HG02642 (cell line): Measurements from ENCODE around the gene NAPB.

Experiments used
- ATAC-seq: cut with Tn5 transposase; IDR thresholded peaks from one replicate; pipeline ENCODE4 v1.9.1; 2021; ENCODE audit warnings: mild to moderate bottlenecking; ENCODE audit not compliant: unreplicated experiment, poor library complexity

The NAPB gene

DNA sequence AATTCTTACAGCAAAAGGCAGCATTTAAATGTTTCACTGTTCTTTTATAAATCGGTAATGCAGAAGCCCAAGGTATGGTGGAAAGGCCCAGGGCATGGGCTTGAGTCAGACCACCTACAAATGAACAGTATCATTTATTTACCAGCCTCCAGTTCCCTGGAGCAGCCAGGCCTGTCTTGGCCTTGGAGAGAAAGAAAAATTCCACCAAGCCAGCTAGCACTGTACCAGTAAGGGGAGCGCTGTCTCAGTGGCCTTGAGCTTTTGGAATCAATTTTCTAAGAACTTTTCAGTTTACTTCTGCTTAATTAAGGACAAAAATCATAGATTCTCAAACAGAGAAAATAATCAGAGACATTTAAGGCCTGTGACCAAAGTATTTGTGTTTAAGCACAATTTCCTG lies 12.3 kb downstream of the NAPB start:
- ATAC-seq = no peak

DNA sequence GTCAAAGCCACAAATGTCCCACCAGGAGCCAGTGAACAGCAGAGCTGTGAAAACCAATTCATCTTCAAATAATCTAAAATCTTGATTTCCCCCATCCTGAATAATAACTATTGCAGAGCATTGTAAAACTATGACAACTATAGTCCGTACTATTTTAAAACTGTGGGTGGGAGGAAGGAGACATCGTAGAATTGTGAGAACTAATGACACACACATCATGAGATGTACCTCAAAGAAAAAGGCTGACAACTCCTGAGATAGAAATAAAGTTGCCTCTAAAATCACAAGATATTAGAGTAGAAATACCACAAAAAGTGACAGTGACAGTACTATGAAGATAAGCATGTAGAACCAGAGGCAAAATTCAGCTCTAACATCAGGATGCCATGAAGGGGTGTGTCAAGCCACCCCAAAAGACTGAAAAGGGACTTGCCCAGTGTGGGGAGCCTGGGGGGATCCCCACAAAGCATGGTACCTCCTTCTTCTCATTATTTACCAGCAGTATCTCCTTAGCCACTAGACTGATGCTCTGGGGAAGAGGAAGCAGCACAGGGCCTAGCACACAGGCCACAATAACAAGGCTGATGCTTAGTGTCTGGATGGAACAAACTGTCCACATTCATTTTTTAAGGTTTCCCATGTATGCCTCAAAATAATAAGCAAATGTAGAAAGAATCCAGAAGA lies 13.4 kb downstream of the NAPB start:
- no peak for ATAC-seq

DNA sequence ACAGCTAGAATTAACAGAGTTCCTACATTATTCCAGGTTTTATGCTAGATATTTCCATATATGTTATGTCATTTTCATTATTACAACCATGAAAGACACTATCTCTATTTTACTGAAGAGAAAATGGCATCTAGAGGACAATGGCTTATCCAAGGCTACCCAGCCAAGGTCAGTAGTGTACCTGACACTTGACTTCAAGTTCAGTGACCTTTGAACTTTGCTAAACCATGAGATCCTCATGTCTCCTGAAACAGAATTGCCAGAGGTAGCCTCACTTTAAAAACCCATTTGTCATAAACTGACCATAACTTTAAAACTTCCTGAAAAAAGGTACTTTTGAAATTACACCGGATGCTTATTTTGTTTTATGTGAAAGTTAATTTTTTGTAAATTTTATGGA lies 14.4 kb downstream of the NAPB start:
- no peak for ATAC-seq

DNA sequence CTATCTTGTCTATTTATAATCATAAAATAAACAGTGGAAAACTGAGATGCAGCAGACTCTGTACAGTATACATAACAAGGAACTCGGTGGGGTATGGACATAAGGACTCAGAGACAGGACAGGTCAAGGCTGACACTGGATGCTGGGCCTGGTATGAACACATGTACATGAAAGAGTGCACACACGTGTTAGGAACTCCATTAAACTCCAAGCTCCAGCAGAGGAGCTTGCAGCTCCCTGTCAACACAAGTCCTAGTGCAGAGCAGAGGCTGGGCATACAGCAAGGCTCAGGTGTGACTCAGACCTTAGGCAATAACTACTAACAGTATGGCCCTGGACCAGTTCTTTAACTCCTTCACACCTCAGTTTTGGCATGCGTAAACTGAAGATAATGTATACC lies 17.1 kb downstream of the NAPB start:
- ATAC-seq = no peak

DNA sequence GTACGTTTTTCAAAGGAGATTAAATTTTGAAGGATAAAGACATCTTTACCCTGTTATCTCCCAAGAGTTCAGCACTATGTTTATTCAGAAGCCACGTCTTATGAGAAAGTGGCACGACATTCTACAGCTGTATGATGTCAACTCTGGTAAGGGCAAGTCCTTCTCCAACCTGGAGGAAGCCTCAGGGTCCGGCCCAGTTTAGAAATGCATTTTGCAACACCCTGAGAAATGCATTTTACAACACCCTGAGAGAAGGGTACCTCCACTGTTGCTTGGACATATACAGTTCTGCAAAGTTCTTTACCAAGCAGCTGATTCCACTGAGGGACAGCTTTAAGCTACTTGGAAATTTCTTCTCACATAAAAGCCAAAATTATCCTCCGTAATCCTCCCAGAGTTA lies 17.5 kb downstream of the NAPB start:
- ATAC-seq = no peak

DNA sequence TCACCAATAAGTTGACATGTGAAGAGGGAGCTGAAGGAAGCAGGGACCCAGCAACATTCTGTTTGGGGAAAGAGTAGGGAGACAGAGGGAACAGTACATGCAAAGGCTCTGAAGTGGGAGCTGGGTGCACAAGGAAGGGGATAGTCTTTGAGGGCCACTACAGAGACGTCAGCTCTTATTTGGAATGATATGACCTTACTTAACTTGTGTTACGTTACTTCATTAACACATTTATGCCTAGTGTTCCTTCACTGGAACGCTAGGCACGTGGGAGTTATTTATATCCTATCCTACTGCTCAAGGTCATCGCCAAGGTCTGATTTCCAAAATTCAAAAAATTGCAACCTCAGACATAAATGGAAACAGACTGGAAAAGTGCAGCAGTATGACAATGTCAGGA lies 20.2 kb downstream of the NAPB start:
- no peak for ATAC-seq

DNA sequence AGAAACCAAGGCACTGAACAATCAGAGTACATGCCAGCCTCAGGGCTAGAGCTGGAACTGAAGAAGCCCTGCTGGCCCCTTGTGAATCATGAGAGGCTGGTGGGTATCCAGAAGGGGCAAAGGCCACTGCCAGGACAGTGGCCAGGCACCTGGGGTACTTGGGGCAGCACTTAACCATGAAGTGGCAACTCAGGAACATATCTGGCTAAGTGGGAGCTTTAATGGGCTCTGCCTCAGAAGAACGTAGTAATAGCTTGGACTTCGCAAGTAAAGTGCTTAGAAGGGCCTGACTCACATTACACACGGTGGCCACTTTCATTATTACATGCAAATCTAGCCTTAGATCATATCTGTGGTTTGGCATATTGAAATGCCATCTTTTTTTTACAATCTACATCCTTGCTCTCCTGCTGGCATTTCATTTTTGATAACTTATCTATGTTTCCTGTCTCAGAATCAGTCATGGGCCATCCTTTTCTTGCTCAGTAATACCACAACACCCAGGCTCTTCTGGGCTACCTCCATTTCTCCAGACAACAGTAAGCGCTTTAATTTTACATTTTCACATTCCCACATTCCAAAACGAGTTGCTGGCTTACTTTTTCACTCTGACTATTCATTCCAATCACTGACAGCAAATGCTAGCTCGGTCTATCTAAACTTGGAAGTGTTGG lies 21.6 kb downstream of the NAPB start:
- ATAC-seq = peak; percentile 52

DNA sequence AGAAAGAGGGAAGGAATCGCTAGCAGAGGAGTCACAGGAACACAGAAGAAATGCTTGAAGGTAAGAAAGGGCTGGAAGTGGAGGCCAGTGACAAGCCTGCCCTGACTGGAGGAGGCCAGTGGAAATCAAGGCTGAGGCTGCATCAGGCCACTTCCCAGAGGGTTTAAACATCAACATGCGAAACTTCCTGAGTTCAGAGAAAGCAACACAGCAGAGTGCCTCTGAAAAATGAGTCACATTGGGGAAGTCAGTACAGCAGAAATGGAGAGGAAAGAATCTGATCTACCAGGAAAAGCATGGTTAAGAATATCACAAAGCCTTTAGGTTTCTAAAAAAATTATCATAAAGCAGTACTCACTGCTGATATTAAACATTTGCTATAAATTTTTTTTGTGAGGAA lies 23.3 kb downstream of the NAPB start:
- ATAC-seq = no peak

DNA sequence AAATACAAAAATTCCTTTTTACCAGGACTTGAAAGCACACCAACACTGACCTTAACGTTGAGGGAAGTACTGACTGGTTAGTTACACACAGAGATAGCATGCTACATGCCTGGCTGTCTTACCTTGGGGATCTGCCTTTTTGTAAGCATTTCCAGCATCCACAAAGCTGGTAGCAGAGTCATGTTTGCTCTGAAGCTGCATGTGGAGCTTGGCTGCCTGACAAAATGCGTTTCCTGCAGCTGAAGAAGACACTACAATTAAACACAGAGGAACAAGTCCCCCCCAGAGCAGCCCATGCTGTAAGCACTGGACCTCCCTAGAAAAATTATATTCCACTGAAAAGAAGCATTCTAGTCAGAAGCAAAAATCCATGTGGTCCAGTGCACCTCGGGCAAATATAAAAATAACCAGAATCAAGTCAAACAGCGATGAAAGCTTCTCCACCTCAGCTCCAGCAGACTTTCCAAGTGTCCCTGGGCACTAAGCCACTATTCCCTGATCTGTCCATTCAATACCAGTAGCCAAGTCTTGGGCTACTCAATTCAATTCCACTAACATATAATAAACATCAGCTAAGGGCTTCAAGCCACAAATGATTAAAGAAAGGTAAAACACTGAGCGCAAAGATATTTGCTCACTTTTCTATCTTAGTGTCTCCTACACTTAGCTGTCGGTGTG lies 24.2 kb downstream of the NAPB start:
- no peak for ATAC-seq

DNA sequence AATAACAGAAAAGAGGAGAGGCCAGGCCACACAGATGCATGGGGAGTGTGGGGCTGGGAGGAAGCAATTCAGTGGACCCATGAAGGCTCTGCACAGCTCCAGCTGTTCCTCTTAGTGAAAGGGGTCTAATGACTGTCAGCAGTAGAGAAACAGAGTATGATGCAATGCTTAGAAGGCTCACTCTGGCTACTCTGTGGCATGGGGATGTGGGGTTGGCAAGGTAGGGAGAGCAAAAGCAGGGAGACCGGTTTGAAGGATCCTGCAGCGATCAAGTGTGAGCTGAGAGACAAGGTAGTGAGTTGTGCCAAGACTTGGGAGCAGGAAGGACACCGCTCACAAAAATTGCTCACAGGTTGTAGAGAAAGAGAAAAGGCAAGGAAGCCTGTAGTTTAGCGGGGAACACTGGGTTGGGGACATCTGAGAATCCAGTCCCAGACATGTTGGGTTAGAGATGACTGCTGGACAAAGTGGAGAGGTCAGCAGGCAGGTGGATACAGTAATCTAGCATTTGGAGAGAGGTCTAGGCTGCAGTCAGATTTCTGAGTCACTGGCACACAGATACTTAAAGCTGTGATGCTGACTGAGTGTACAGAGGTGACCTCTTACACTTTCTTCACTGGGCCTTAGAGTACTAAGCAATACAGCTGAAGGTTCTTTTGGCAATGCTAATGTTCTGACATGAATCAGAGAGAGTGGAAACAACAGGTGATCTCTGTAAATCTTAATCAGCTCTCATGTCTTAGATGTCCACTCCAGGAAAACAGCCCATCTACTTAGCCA lies 27.1 kb downstream of the NAPB start:
- ATAC-seq = no peak

DNA sequence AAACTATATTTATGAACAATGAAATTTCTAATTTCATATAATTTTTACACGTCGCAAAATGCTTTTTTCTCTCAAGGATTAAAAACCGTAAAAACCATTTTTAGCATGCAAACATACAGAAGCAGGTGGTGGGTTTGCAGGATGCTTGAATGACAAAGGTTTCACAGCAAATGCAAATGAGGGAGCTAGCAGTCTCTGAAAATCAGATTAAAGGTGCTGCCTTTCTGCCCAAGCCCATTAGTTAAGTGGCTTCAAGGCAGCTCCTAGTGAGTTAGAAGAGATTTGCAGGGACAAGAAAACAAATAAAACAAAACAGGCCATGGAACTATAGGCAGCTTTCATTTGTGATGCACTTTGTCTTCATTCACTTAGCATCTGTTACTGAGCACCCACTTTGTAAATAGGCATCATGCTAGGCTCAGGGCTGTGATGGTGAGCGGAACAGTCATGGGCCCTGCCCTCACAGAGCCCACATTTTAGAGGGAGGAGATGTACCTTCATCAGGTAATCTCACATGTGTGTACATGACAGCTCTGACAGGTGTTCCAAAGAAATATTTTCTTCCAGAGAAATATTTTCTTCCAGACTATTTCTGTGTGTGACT lies 29.5 kb downstream of the NAPB start:
- no peak for ATAC-seq

DNA sequence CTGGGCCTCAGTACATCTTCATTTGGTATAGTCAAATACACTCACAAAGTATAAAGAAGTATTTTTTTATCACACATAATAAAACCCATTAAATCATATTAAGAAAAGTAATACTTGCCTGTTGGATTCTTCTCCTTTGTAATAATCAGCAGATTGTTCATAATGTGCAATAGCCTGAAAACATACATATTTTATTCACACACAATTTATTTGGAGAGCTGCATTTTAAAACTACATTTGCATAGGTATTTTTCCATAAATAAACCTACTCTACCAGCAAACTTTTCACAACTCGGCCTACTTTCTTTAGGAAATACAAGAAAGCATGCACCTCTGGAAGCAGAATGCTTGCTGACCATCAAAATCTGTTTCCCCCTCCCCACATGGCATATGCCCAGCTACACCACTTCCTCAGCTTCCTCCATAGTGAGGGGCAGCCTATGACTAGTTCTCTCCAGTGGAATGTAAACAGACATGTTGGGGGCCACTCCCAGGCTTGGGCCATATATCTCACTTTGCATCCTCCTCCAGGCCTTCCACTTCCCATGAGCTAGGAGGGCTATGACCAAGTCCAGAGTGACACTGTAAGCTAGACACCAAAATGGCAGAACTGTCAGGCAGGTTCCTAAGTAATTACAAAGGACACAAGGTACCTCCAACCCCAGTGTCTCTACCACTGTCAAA lies 31.1 kb downstream of the NAPB start:
- no peak for ATAC-seq

DNA sequence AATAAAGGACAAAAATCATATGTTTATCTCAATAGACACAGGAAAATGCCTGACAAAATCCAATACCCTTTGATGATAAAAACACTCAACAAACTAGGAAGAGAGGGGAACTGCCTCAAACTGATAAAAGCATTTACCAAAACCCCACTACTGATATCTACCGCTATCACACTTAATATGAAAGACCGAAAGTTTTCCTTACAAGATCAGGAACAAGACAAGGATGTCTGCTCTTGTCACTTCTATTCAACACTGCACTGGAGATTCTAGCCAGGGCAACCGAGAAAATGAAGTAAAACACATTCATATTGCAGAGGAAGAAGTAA lies 34.2 kb downstream of the NAPB start:
- no peak for ATAC-seq

DNA sequence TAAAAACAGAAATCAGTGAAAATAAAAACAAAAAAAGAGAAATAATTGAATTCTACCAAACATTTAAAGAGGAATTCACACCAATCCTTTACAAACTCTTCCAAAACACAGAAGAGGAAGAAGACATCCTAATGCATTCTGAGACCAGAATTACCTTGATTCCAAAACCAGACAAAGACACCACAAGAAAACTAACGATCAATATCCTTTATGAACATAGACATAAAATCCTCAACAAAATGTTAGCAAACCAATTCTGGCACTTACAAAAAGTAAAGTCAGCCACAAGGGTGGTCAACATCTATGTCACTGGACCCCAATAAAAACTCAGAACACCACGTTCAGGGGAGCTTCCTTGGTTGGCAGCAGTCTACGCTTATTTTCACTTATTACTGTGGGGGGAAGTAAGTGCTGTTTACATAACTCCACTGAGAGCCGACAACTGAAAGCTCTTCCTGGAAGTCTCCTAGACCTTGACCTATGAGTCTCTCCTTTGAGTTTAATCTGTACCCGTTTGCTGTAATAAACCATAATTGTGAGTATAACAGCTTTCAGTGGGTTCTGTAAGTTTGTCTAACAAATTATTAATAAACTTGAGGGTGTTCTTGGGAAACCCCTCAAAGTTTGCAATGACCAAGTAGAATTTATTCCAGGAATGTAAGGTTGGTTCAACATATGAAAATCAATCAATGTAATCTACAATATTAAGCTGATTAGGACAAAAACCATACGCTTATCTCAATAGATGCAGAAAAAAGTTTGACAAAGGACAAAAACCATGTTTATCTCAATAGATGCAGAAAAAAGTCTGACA lies 34.8 kb downstream of the NAPB start:
- no peak for ATAC-seq

DNA sequence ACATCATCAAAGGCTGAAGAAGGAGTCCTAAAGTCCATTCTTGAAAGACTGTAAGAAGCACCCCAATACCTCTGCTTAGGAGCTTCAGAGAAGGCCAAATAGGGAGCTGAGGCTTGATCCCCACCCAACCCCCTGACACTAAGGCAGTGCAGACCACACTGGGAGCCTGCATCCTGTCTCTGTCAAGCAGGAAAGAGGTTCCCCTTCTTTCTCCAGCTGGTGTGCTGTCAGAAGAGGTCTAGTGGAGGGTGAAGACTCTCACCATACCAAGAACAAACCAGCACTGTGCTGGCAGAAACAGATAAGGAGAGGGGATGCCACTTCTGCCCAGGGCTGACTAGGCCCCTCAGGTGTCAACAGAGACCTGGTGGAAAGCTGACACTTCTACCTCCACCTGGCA lies 39.4 kb downstream of the NAPB start:
- no peak for ATAC-seq

DNA sequence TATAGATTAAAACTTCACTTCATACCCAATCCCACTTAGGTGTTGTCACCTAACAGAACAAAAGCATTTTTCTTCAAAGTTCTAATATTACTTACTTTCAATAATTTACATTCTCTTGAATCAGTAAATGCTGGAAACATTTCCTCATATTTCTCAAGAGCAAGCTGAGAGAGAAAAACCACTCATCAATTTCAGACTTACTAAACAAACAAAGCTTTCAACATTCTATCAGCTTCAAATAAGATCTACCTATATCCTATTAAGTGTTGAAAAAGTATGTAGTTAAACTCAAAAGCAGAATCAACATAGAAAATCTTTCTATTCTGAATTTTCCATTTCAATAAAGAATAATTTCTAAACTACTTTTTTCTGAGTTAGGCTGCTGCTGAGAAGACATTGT lies 41.5 kb downstream of the NAPB start:
- no peak for ATAC-seq

DNA sequence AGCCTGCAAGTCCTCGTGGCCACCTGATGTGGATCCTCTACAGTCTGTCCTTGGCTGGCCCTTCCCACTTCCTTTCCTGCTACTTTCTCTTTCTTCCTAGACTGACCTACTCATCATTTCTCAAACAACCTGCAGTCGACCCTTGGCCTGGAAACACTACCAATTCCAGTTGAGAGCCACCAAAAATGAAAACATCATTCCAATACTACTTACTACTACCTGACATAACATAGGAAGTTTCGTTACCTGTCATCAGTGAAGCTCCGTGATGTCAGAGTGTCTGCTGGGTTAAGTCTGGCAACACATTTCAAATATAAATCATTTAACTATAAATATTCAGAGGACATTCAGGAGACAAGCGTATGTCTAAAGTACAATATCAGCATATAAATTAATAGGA lies 45.5 kb downstream of the NAPB start:
- ATAC-seq = no peak

DNA sequence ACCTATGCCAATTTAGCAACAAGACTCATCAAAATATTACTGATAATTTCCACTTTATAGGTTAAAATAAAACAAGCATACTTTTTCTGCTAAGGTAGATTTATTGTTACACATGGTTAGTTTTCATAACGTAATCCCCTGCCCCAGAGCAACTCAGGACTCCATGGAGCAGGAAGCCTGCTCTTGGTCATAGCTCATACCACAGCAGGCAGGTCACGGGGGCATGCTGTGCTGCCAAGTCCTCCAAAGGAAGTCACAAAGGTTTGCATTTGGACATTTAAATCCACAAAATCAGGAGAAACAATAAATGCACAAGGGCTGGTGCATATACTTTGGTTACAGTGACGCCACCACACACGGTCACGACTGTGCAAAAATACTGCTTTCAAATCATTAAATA lies 46.8 kb downstream of the NAPB start:
- ATAC-seq = no peak

DNA sequence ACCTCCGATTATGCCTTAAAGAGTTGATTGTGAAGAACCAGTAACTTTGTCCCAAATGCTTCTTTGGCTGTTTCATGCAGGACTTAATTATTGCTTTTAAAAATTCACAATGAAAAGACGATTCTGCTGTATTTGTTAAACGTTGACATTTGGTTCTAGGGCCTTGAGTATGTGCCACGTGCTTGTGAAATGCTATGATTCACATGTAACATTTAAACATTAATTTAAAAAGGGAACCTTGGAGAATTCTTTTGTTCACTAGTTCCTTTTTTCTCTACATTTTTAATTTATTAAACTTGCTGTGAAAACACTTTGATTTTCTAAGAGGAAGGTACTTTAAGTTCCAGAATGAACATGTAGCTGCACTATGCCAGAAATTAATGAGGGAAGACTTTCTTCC lies 49.8 kb downstream of the NAPB start:
- ATAC-seq = no peak
